Keratinocyte (primary cell): Measurements from ENCODE around the gene SPRTN.

Experiments
- EZH2 ChIP-seq: IDR thresholded peaks from one replicate; pipeline ENCODE4 v1.6.1; 2012; ENCODE audit warnings: inconsistent platforms, mild to moderate bottlenecking, low read length, moderate library complexity
- TF ChIP-seq, protein P1 (sequence below), 3 experiments: IDR thresholded peaks in 1 of 3; conservative IDR thresholded peaks in 1 of 3; optimal IDR thresholded peaks in 1 of 3; 2 replicates in 2 of 3; 3 replicates in 1 of 3; pipeline versions ENCODE3 to v1.5.1; 2011; ENCODE audit warnings: low read length in 3 of 3, mild to moderate bottlenecking in 3 of 3, moderate library complexity in 2 of 3, control low read depth in 1 of 3, inconsistent platforms in 1 of 3; ENCODE audit not compliant: insufficient read depth in 2 of 3; ENCODE audit errors: extremely low read depth in 1 of 3

DNA sequence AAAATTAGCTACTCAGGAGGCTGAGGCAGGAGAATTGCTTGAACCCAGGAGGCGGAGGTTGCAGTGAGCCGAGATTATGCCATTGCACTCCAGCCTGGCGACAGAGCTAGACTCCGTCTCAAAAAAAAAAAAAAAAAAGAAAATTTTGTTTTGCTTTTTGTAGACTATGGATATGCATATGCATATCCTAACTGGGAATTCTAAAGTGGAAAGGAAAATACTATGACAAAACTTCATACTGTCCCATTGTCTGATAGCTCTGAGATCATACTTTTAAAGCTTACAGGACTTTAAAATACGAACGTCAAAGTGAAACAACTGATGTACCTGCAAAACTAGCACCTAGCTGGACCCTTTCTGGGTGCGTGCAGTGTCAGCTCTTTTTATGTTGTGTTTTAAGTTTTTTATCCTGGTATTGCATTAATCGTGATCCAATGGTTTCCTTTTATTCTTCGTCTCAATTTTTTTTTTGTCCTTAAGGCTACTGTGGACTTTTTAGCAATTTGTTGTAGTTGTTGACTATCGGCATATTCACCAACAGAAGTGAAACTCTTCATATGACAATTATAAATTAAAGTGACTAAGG, 19.2 kb downstream of the SPRTN start:
- TF ChIP-seq, protein P1, sequence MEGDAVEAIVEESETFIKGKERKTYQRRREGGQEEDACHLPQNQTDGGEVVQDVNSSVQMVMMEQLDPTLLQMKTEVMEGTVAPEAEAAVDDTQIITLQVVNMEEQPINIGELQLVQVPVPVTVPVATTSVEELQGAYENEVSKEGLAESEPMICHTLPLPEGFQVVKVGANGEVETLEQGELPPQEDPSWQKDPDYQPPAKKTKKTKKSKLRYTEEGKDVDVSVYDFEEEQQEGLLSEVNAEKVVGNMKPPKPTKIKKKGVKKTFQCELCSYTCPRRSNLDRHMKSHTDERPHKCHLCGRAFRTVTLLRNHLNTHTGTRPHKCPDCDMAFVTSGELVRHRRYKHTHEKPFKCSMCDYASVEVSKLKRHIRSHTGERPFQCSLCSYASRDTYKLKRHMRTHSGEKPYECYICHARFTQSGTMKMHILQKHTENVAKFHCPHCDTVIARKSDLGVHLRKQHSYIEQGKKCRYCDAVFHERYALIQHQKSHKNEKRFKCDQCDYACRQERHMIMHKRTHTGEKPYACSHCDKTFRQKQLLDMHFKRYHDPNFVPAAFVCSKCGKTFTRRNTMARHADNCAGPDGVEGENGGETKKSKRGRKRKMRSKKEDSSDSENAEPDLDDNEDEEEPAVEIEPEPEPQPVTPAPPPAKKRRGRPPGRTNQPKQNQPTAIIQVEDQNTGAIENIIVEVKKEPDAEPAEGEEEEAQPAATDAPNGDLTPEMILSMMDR (optimal IDR thresholded peaks at IDR 0.05 in 1 of 3, IDR thresholded peaks at IDR 0.05 in 1 of 3, conservative IDR thresholded peaks at IDR 0.05 in 1 of 3; ENCODE audit: extremely low read depth in 1 of 3, insufficient read depth in 2 of 3, low read length in 3 of 3), result no peak
- TF ChIP-seq EZH2, result no peak
